ENCODE measurements around the gene SLIT3.

GRCh38 chr5:169072233-169072632 lies 228.7 kb downstream of the SLIT3 start:
- TF ChIP-seq CTCF (IDR thresholded peaks at IDR 0.05) (no peak), POLR2A (IDR thresholded peaks at IDR 0.05; ENCODE audit: low read depth) (no peak), EP300 (IDR thresholded peaks at IDR 0.05) (no peak)

Data from esophagus muscularis mucosa (tissue), 4 donors.